Activated CD4-positive, alpha-beta T cell treated with anti-CD3 and anti-CD28 coated beads for 48 hours (primary cell): ENCODE measurements around the gene TCOF1.

Experiments
- DNase-seq: peaks from one replicate; pipeline ENCODE4 v3.0.0-alpha.2; 2020

Gene TCOF1

DNA sequence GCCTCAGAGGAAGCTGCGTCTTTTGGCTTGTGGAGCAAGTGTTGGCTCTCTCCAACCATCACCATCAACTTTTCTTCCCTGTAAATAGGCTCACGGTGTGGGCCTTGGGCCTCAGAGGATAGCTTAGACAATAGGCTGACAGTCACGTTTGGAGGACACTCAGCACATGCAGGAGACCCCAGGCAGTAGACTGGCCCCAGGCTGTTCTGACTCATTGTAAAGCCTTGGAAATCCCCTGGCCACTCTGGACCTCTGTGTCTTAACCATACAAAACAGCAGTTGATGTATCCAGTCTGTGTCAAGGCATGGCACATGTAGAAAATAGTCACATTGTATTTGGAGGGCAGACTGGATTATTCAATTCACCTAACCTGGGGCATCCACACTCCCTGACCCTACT, 36.6 kb downstream of the TCOF1 start:
- DNase-seq, result no peak

DNA sequence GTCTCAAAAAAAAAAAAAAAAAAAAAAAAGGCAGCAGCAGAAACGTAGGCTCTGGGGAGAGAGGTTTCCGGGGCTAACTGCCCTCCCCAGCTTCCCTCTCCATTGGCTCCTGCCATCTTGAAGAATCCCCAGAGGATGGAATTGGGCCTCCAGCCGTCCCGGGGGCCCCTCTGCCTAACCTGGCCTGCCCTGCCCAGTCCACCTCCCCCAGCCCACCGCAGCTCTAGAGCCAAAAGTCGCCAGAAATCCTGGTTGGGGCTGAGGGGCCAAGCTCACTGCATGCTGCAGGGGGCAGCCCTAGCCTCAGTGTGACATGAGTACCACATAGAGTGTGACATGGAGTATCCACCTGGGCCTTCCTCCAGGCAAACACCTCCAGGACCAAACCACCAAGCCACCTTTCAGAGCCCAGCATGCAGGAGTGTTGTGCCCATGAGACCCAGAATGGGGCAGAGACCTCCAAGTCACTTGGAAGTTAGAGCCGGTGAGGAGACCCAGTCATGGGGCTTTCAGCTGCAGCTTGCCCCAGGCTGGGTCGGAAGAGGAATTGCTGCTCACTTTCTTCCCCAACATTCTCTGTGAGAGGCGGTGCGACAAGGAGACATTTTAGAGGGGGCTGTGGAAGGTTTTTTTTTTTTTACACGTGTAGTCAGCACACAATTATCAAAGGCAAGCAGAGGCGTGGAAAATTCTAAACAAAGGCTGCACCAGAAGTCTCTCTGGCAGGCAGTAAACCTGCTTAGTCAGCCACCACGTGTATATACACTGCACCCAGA, 37.6 kb downstream of the TCOF1 start:
- no peak for DNase-seq

- no peak for DNase-seq
Measured at GRCh38 chr5:150395688-150395975, 38.1 kb downstream of the TCOF1 start.

DNA sequence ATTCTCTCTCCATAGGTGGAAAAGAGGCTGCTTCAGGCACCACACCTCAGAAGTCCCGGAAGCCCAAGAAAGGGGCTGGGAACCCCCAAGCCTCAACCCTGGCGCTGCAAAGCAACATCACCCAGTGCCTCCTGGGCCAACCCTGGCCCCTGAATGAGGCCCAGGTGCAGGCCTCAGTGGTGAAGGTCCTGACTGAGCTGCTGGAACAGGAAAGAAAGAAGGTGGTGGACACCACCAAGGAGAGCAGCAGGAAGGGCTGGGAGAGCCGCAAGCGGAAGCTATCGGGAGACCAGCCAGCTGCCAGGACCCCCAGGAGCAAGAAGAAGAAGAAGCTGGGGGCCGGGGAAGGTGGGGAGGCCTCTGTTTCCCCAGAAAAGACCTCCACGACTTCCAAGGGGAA, 38.8 kb downstream of the TCOF1 start:
- DNase-seq, result no peak

DNA sequence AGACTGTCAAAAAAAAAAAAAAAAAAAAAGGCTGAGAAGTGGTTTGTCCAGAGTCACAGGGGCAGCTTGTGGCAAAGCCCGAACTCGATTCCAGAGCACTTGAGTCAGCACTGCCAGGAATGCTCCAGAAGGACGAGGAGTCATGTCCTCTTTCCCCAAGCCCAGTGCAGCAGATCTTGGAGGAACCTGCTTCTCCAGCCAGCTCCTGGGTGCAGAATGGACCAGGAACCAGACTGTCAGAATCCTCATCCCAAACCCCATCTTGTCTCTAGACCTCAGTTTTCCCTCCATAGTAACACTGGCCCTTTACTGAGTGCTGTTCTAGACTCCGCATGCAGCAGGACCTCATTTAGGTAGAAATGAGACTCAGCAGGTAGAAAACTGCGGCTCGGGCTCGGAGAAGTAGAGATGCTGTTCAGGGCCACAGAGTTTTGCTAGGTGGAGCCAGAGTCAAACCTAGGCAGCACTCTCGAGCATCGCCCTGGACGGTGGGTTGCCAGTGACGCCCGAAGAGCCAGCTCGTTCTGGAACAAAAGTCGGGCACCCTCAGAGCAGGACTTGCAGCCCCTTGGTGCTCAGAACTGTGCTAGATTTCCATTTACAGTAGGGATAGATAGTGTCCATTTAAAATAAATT, 39.8 kb downstream of the TCOF1 start:
- DNase-seq, result no peak

- DNase-seq, result no peak
Measured at GRCh38 chr5:150397782-150398721, 40.6 kb downstream of the TCOF1 start.

DNA sequence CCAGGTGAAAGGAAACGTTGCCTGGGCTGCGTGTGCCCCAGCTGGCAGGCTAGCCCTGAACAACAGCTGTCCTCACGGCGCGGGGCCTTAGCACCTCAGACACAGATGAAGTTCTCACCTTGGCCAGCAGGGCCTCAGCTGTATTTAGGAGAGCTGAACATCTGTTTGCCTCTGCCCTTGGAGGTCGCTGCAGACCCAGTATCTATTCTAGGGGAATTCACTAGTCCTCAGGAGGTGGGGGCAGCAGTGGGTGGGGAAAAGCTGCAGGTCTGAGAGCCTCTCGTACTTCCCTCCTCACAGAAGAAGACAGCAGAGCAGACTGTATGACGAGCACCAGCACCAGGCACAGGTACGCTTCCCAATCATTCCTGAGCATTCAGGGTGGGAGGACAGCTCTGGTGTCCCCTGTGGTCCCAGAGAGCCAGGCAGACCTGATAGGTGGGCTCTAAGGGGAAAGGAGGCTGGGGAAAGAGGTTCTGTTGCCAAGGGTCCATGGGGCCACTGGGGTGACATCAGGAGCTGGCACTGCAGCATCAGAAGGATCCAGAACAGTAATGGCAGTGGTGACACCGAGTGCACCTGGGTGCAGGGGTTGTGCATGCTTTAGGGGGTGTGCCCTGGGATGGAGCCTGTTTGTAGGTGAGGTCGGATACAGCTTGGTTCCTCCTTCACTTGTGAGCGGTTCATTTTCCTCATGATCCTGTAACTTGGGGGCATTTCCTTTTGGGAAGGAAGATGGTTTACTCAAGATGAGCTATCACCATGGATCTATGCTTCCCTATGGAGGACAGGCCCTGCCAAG, 41.4 kb downstream of the TCOF1 start:
- peak; percentile 37 for DNase-seq

GRCh38 chr5:150399524-150400211, 42.2 kb downstream of the TCOF1 start:
- DNase-seq, result no peak

DNA sequence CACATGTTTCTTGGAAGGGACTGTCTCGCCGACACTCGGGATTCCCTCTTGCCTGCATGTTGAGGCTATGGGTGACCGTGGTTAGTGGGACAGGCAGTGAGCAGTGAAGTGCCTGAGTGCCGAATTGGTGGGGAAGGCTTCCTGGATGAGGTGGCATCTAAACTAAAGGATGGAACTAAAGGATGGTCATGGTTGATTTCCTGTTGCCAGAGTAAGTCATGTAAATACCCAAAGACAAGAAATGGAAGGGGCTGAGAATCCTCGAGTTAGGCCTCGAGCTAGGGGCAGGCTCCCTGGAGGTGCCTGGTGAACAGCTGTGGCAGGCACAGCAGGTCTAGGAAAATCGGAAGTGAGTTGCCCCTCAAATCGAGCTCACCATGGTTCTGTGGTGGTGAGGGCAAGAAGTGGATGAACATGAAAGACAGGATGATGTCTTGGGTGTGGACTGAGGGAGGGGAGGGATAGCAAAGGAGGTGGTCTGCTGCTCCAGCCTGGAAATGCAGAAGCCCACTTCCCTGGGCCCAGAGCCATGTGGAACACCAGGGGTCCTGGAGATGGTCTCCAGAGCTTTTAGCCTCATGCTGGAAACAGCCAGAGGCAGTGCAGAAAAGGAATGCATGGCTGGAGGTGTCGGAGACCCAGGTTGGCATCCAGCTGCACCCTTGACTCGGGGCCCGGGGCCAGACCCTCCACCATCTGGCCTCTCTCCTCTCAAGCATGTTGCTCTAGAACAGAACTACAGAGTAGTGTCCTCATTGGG, 43.0 kb downstream of the TCOF1 start:
- no peak for DNase-seq

DNA sequence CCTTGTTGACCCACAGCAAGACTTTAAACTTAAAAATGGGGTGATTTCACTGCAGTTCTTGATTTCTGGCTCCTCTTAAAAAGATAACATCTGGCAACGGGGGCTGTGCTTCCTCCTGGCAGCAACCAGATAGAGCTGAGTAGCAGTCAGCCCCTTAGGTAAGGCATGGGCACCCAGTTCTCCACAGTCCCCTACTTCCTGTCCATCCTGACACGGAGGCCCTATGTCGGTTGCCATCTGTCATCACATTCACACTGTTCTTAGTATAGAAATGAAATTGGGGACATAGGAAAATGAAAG, 43.5 kb downstream of the TCOF1 start:
- no peak for DNase-seq

DNA sequence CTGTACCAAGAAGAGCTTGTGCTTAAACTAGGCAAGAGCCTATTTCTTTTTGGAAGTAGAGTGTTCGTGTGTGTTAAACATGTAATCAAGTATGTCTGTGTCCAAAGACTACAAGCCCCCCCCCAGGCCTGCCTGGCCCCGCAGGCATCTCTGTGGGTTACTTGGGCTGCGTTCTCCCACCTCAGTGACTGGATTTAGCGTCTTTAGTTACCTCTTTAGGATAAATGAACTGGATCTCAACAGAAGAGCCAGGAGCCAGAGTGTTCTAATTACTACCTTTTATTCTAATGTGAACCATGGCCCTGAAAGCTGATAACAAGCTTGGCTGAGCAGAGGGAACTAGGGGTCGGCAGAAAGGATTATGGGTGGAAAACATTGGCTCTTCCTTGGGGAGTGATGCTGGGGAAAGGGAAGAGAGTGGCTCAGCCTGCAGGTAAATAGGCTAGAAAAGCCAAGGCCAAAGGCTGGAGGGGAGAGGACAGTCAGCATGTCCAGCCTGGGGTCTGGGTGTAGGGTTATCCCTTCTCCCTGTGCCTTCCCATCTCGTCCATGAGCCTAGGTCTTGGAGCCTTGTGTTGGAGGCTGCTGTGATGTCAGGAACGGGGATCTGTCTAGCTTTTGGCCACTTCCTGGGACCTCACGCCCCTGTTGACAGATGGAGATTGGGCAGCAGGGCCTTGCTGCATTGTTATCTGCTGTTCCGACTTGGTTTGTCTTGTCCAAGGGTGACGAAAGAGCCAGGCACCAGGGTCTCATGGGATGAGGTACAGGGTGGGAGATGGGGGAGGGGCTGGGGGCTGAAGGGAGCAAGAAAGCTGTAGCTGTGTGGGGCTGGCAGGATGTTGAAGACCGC, 44.1 kb downstream of the TCOF1 start:
- DNase-seq, result no peak

GRCh38 chr5:150402229-150402773, 44.8 kb downstream of the TCOF1 start:
- DNase-seq, result no peak

- DNase-seq, result no peak
Measured at GRCh38 chr5:150402901-150403342, 45.4 kb downstream of the TCOF1 start.

DNA sequence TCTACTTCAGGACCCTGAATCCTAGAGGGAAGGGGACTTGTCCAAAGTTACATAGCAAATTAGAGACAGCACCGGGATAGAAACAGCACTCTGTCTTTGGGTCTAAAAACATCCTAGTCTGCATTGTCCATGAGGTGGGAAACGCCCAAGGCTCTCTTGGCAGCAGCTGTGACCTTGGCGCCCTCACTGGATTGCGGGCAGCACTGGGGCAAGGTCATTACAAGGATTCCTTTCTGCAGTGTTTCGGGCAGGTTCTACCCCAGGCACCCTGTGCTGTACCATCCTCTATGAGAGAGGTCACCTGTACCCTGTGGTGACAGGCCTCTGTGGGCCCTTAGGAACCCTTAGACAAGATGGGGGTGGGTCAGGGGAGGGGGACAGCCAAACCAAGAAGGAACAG, 46.6 kb downstream of the TCOF1 start:
- DNase-seq, result no peak

GRCh38 chr5:150404535-150404934, 47.0 kb downstream of the TCOF1 start:
- DNase-seq, result no peak

DNA sequence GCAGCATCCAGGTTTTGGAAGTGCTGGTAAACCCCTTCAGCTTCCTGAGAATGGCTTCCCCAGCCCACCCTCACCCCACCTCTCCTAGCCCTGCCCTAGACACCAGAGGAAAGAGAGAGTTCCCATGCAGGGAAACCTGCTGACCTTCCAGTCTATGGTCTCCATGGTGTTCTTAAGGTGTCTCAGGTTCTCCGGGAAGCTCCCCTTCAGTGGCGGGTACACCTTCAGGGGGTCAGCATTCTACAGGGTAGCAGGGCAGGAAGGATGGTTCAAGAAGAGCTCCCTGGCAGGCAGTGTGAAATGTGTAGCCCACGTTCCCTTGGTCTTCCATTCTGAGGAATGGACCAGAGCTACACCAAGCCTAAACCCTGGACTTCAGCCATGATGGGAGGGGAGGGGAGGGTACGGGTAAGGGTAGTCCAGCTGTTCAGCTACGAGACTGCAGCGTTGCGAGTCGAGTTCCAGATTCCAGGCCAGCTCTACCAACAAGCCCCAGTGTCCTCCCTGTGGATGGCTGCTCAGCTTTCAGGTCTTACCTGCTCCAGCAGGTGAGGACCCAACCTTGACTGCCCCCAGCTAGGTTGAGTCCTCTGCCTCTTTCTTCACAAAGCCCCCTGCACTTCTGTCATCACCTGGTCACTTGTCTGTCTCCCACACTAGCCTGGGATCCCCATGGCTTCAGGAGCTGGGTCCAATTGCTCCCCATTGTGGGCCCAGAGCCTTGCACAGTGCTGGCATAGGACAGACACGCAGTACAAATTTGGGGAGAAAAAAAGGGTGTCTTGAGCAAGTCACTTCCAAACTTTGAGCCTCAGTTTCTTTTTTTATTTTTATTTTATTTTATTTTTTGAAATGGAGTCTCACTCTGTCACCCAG, 47.7 kb downstream of the TCOF1 start:
- no peak for DNase-seq

DNA sequence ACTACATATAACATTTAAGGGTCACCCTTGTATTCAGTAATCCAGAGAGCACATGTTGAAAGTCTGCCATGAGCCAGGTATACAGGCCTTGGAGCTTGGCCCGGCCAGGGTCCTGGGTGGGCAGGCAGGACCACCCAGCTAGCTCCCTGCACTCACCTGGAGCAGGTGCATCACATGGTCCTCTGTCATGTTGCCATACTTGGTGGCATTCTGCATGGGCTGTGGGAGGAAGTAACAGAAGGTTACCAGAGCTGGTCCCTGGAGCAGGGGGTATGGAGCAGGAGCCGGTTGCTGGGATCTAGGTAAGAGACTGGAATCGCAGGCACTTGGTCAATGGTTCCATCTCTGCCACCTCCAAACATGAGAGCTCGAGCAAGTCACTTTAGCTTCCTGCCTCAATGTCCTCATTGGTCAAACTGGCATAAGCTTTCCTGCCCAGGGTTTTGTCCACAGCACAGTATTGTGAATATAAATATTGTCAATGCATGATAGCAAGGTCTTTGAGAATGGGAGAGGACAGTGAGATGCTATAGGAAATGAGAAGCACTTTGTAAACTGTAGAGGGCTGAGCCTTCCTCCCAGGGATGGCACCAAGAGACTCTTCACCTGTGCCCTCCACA, 48.7 kb downstream of the TCOF1 start:
- no peak for DNase-seq

DNA sequence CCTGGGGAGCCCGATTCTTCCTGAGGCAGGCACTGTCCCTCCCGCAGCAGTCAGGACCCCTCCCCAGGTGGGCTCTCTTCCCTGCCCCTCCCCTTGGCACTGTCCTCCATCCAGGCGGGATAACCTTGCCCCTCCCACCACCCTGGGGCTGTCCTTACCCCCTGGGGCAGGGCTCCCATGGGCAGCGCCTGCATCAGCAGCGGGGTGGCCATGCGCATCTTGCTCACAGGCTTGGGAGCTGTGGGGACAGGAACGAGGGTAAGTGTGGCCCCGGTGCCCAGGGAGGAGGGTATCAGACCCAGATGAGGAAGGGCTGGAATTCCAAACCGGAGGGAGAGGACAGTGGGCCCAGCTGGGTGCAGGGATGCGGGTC, 49.2 kb downstream of the TCOF1 start:
- no peak for DNase-seq
